GM19023 (cell line): Measurements from ENCODE around the gene LECT2.

Source experiments
- ATAC-seq: cut with Tn5 transposase; IDR thresholded peaks from one replicate; pipeline ENCODE4 v1.9.1; 2021; ENCODE audit warnings: mild to moderate bottlenecking, moderate library complexity; ENCODE audit not compliant: unreplicated experiment

LECT2 gene

DNA sequence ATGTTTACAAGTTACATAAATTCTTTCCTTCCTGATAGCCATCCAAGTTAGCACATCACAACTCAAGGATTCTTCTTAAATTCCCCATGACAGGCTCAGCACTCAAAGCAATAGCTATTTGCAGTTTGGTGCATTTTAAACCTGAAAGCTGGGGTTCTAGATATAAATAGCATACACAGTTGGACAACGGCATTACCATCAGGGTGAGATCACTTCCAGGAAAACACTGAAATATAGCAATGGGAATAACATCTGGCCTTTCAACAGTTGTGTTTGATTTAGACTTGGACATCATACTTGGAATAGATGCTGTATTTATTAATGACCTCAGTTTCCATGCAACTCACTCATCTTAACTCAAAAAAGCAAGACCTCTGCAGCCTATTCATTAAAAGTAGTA, 24.7 kb upstream of the LECT2 start:
- ATAC-seq: no peak

DNA sequence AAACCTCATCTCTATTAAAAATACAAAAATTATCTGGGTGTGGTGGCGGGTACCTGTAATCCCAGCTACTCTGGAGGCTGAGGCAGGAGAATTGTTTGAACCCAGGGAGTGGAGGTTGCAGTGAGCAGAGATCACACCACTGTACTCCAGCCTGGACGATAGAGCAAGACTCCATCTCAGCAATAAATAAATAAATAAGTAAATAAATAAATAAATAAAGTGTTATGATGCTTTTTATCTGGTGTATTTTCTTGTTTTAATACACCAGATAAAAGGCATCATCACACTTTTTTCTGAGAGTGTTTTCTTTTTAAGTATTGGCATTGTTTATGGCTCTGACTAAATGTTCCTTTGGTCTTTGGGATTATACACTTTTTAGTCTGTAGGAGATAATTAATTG, 24.2 kb upstream of the LECT2 start:
- no peak for ATAC-seq

DNA sequence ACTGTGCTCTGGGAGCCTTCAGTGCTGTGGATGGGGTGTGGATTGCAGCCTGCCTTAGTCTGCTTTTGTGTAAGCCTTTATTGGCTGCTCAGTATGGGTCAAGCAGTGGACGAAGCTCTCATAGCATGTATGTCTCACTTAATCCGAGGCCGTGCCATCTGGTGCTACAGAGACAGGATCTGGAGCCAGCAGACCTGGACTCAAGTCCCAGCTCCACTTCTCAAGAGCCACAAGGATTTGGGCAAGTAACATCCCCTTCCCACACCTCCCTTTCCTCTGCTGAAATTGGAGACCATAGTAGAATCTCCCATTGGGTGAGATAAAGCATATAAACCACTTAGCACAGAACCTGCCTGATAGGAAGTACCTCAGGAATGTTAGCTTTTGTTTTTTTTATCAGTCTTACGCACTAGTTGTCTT, 23.4 kb upstream of the LECT2 start:
- no peak for ATAC-seq

DNA sequence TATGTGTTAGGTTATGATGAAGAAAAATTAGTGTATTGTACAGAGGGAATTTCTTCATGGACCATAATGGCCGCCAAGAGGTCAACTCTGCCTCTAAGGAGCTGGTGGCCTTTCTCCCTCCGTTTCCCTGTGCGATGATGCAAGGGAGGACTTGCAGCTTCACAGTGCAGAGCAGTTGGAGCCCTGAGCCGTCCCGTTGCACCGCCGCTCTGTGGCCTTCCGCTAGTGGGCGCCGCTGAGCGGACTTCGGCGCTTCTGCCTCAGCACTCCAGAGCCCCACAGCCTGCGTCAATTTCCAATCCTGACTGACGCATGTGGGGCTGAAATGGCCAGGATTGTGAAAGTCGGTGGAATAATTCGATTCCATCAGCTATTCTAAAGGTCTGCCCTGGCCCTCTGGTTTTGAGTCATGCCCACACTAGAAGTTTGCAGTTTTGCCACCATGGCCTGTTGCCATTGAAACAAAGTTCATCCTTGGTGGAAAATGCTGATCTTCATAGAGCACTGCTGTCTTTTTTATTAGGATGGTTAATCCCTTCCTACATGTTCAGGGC, 22.7 kb upstream of the LECT2 start:
- ATAC-seq: peak; percentile 63

DNA sequence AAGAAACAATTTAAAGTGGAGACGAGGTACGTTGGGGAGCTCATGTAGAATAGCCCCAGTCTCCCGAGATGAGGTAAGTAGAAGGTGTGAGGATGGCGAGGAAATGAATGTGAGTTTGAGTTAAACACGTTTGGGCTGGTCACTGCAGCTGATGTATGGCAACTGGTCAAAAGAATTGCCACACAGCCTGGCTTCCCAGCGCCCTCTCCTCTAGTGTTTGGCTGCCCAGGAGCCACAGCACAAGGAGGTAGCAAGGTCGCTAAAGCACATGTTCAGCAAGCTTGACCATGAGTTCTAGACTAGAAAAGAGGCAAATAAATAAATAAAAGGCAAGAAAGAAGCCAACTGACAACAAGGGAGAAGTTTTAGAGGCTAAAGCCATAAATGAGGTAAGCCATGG, 21.4 kb upstream of the LECT2 start:
- no peak for ATAC-seq

DNA sequence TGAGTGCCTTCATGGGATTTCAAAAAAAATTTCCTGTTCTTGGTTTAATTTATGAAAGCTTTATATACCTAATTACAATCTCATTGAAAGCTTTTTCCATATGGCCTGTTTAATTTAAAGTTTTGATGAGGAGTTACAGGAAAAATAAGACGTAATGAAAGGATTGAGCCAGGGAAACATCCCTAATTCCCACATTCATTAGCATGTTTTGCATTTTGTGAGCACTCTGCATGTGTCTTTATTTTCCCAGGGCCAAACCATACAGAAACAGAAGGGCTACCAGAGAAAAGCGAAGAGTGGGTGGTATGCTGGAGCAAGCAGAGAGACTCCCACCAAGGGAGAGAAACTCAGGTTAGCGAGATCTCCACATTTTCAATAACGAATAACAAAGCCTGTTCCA, 20.3 kb upstream of the LECT2 start:
- ATAC-seq: no peak

- ATAC-seq: no peak
Observed at GRCh38 chr5:135974021-135974600, 19.3 kb upstream of the LECT2 start.

DNA sequence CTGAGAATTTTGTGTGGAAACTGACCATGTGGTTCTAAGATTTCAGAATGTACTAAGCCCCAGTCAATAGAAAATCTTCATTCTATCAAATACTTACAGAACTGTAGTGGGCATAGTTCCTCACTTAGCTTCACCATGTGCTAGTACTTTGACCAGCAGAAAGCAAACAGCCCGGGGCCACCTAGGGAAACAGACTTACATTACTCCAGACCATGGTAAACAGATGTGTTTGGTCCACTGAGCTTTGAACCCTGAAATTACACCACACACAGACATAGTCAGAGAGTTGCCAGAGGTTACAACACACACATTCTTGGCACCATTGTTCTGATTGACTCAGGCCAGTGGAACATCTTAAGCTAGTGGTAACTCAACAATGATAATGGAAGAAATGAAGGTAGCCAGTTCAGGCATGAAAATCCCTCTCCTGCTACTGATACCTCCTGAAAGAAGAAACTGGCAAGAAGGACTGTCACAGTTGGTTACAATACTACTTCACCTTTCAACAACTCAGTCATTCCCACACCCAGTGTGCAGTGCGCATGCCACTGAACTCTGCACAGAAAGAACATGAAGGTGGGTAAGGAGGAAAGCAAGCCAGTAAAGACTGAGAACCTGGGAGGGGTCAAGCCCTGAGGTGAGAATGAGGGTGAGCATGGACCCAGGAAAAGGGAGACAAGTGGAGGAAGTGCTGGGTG, 18.7 kb upstream of the LECT2 start:
- ATAC-seq: no peak

DNA sequence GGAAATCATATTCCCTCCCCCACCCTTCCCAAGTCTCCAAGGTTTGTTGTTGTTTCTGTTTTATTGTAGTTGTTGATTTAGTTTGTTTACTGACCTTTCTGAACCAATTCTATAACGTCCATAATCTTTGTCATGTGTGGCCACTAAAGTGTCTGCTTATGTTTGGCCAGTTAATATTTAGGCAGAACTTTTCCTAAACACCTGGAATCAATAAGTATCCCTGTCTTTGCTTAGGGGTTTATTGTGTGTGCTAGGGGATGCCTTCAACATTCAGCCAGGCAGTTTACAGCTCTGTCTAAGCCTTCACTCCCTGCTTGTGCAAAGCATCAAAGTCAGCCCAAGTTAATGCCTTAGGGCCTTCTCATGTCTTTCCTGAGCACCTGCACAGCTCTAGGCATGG, 16.9 kb upstream of the LECT2 start:
- ATAC-seq: no peak

DNA sequence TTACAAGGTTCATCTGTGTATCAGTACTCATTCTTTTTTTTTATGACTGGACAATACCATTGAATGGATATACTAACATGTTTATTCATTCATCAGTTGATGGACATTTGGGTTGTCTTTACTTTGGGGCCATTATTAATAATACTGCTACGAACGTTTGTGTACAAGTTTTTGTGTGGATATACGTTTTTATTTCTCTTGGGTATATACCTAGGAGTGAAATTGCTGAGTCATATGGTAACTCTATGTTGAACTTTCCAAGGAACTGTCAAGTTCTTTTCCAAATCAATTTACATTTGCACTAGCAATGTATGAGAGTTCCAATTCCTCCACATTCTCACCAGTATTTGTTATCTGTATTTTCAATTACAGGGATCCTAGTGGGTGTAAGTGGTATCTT, 12.0 kb upstream of the LECT2 start:
- no peak for ATAC-seq

- ATAC-seq: no peak
Observed at GRCh38 chr5:135966165-135966564, 11.4 kb upstream of the LECT2 start.

GRCh38 chr5:135965504-135965903, 10.7 kb upstream of the LECT2 start:
- ATAC-seq: no peak

- no peak for ATAC-seq
Observed at GRCh38 chr5:135964670-135965320, 10.0 kb upstream of the LECT2 start.

- ATAC-seq: no peak
Observed at GRCh38 chr5:135955525-135955924, 742 bp upstream of the LECT2 start.

DNA sequence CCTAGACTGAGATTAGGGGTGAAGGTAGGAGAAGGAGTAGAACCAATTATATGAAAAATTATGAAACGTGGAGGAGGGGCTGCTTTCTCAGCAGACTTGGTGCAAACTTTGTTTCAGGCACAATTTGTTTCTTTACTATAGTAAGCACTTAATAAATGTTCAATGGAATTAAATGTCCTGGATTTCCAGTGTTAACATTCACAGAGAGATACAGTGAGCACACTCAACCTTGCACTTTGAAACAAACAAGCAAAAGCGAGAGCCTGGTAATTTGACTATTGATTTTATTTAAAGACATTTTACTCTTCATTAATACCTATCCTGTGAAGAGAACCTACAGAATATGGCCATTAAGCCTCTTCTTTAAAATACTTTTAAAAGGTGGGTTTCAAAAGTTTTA, 933 bp downstream of the LECT2 start:
- no peak for ATAC-seq

- ATAC-seq: no peak
Observed at GRCh38 chr5:135952683-135953082, 2.1 kb downstream of the LECT2 start.

- no peak for ATAC-seq
Observed at GRCh38 chr5:135951807-135952206, 3.0 kb downstream of the LECT2 start.

DNA sequence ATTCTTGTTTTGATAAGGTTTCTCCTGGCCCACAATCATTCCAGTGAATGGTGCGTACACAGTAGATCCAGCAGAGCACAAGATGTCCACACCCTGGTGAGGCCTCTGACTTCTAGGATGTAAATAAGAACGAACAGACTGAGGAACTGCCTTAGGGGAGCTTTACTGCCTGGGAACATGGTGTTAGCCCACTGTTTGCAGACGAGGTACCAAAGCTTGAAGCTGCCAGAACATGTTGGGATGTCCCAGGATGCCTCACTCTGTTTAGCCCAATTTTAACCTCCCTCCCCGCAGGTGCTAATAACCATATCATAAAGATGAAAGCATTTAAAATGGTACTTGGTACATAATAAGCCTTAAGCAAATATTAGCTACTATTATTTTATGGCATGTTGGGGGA, 3.5 kb downstream of the LECT2 start:
- ATAC-seq: no peak

DNA sequence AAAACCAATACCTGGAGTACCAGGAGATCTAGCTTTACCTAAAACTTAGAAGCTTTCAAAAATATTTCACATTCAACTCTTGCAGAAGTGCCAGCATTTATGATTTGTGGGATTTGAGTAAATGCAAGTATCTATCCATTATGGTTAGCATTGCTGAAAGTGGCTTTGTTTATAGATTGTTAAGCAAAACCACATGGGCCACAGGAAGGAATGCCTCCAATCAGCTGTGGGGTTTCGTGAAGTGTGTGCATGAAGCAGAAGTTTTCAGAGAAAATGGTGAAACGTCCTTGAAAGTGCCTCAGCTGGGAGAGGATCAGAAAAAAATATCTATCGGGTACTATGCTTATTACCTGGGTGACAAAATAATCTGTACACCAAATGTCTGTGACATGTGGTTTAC, 4.2 kb downstream of the LECT2 start:
- no peak for ATAC-seq

- no peak for ATAC-seq
Observed at GRCh38 chr5:135944967-135945560, 9.7 kb downstream of the LECT2 start.

DNA sequence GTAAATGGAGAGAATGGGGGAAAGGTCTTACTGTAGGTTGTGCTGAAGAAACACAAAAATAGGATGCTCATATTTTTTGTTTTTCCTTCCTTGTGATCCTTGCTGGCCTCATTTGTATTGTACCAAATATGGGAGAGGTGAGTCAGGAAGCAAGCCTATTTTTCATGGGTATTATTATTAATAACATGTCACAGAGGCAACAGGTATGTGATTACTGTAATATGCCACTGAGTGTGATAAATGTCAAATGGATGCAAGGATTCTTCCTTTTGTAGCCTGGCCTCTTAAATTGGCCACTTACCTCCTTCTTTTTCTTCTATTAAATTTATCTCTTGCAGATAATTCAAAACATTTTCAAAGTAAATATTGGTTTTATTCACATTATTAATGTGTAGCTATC, 10.2 kb downstream of the LECT2 start:
- ATAC-seq: no peak
